ENCODE data around the gene ACOT13. TPM values are rescaled to one million over a fixed set of nuclear protein-coding genes. Genes with fewer than 3 reads are reported as not detected.
A peak's percentile ranks its signal among the peaks of the same experiment; 100 is the strongest.

The ACOT13 gene
- total and polyA plus RNA-seq, 2 donors (not counting 1 experiment from before 2014, with no cell fraction given), result 3.6 to 6.6 TPM

DNA sequence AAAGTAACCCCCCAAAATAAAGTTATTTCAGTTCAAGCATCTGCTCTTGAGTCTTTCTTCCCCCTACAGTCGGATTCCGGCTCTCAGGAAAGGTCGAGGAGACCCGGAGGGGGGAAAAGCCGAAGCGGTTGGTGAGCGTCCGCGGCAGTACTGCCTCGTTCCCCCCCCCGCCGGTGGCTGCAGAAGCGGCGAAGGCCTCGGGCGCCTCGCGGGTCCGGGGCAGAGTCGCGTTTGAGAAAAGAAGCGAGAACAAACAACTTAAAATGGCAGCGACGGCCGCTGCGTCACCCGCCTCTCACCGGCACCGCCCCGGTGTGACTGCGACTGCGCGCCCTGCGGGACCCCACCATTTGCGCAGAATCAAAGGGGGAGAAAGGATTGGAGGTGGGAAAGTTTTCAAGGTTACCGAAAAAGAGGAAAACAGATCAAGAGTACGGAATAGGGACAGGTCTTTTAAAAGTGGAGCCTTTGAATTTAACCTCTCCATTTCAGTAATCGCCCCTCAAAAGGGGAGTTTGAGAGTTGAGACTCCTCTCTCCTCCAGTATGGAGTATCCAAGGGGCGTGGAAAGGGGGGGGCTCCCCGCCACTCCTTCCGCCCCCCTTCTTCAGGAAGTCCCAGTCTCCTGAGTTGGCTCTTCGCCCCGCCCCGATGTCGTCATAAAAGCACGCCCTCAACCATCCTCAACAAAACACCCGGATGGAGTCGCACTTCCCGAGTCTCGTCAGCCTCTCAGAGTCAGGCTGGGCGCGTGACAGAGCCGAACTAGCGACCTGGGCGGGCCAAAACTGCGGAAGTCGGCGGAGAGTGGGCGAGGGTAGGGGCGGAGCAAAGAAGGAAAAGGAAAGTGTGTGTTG is 54.0 kb downstream of the ACOT13 start:
- Mint-ChIP-seq H3K4me1 (peaks cover 46% of the 10 kb centered on the region), H3K4me3 (peak overlapping the region; percentile 89), H3K27me3 (no peaks in the 10 kb centered on the region), H3K9me3 (ENCODE audit: insufficient read depth) (no peaks in the 10 kb centered on the region), H3K27ac (peak overlapping the region; percentile 100)
- peaks cover 40 to 41% of the 10 kb centered on the region in 2 donors for H3K4me1 ChIP-seq (ENCODE audit: control insufficient read depth in 2 of 2, insufficient read depth in 2 of 2, low read length in 2 of 2)
- H3K27ac ChIP-seq (ENCODE audit: low read length in 2 of 2), result peak overlapping the region; percentile 99
- H3K4me2 ChIP-seq (replicated peaks; ENCODE audit: low read depth, low read length, poor library complexity, severe bottlenecking), result peak overlapping the region; percentile 83
- H3K79me2 ChIP-seq (ENCODE audit: control insufficient read depth, insufficient read depth, low read length), result peaks cover 45% of the 10 kb centered on the region
- TF ChIP-seq, protein P1, sequence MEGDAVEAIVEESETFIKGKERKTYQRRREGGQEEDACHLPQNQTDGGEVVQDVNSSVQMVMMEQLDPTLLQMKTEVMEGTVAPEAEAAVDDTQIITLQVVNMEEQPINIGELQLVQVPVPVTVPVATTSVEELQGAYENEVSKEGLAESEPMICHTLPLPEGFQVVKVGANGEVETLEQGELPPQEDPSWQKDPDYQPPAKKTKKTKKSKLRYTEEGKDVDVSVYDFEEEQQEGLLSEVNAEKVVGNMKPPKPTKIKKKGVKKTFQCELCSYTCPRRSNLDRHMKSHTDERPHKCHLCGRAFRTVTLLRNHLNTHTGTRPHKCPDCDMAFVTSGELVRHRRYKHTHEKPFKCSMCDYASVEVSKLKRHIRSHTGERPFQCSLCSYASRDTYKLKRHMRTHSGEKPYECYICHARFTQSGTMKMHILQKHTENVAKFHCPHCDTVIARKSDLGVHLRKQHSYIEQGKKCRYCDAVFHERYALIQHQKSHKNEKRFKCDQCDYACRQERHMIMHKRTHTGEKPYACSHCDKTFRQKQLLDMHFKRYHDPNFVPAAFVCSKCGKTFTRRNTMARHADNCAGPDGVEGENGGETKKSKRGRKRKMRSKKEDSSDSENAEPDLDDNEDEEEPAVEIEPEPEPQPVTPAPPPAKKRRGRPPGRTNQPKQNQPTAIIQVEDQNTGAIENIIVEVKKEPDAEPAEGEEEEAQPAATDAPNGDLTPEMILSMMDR (IDR thresholded peaks at IDR 0.05), result no peak
- TF ChIP-seq EZH2 (IDR thresholded peaks at IDR 0.05; ENCODE audit: borderline replicate concordance, insufficient read depth, low read depth, low read length, poor library complexity, severe bottlenecking), result no peak
- WGBS (ENCODE audit: insufficient coverage), result under 1% methylated on average over 45 of the region's 60 CpGs
- peaks cover 4 to 24% of the 10 kb centered on the region in 2 experiments for H3K36me3 ChIP-seq (replicated peaks in 1 of 2; ENCODE audit: control extremely low read depth in 1 of 2, control insufficient read depth in 1 of 2, extremely low read depth in 1 of 2, insufficient read depth in 2 of 2, low read length in 1 of 2)
- H3K27me3 ChIP-seq (replicated peaks in 1 of 4; ENCODE audit: control extremely low read depth in 1 of 4, control insufficient read depth in 3 of 4, insufficient read depth in 4 of 4, low read length in 3 of 4), result no peaks in the 10 kb centered on the region
- intact Hi-C loops (cut with micrococcal nuclease), result loop anchor here (1.0 to 5.0 kb wide), 6 partner anchors 46 to 296 kb away; partner anchors contain the start of genes GMNN, KIAA0319, RIPOR2 and TDP2
- DNase-seq (peak; percentile 100), ATAC-seq (ENCODE audit: low read depth) (peak; percentile 80)
- peak overlapping the region; percentile 80 for H2AFZ ChIP-seq (ENCODE audit: insufficient read depth, low read depth, low read length, poor library complexity, severe bottlenecking)
- peak overlapping the region; percentile 87 to 99 (median 88) for H3K4me3 ChIP-seq (ENCODE audit: control extremely low read depth in 1 of 5, extremely low read depth in 1 of 5, insufficient read depth in 1 of 5, low read depth in 2 of 5, low read length in 4 of 5)
- H3K9me3 ChIP-seq (ENCODE audit: control extremely low read depth in 1 of 3, control insufficient read depth in 2 of 3, insufficient read depth in 1 of 3, low read length in 2 of 3), result no peaks in the 10 kb centered on the region
- peak overlapping the region; percentile 100 for H3K9ac ChIP-seq (ENCODE audit: low read length)
- peaks cover 24% of the 10 kb centered on the region for H4K20me1 ChIP-seq (ENCODE audit: control insufficient read depth, insufficient read depth, low read length, poor library complexity, severe bottlenecking)
- CTCF ChIA-PET, result interaction anchor here (0.9 to 1.4 kb wide), 3 partner anchors 44 to 297 kb away, joined by 3 to 5 read pairs (median 3); no protein-coding TSS in a partner anchor
- POLR2A ChIA-PET, result interaction anchor here (1.0 to 1.7 kb wide), 5 partner anchors 23 to 75 kb away, joined by 3 to 6 read pairs (median 3); partner anchors contain the start of genes ACOT13, KIAA0319 and TDP2
